Pancreas (tissue), 10 donors: Measurements from ENCODE around the gene MRPS35. TPM values are rescaled to one million over a fixed set of nuclear protein-coding genes. Genes with fewer than 3 reads are reported as not detected.
A peak's percentile ranks its signal among the peaks of the same experiment; 100 is the strongest.

Source experiments
- ATAC-seq, 4 donors: fragments of 200-7000 bp; cut with Tn5 transposase; one replicate each; pipeline versions ENCODE4 v1.8.0 to v1.9.1; 2020; ENCODE audit warnings: mild to moderate bottlenecking in 4 of 4, moderate library complexity in 4 of 4
- DNase-seq, 6 donors: peaks; one replicate each; pipeline ENCODE4 v3.0.0-alpha.2; 2020
- FAIRE-seq: peaks from 2 replicates; lab custom pipeline; 2012; peaks lifted over from hg19 to GRCh38; lab: Jason Lieb, UNC
- H3K27ac ChIP-seq, 4 donors: fragments of 200-600 bp; sonication (generic); 1 replicate in 3 of 4; 2 replicates in 1 of 4; pipeline versions ENCODE4 v1.5.0 to v1.8.0; 2020
- H3K27me3 ChIP-seq, 4 donors: fragments of 200-600 bp; one replicate each; pipeline ENCODE4 v1.8.0; 2021
- H3K36me3 ChIP-seq, 3 donors: fragments of 200-600 bp; sonication (generic) in 1 of 3; one replicate each; pipeline versions ENCODE4 v1.5.0 to v1.8.0; 2020 to 2021
- H3K4me1 ChIP-seq, 3 donors: fragments of 200-600 bp; one replicate each; pipeline ENCODE4 v1.8.0; 2021
- H3K4me3 ChIP-seq, 4 donors: fragments of 200-600 bp; sonication (generic) in 2 of 4; one replicate each; pipeline versions ENCODE4 v1.5.0 to v1.8.0; 2020 to 2021
- H3K9me3 ChIP-seq, 4 donors: fragments of 200-600 bp; one replicate each; pipeline ENCODE4 v1.8.0; 2021
- CTCF ChIP-seq, 4 donors: fragments of 200-600 bp; sonication (generic) in 3 of 4; IDR thresholded peaks; one replicate each; pipeline versions ENCODE4 v1.5.0 to v1.8.0; 2021; ENCODE audit warnings: antibody characterized with exemption in 4 of 4
- WGBS, 2 donors: extraction: QIAGEN DNeasy Blood & Tissue Kit; methylation state at CpG; one replicate each; pipeline ENCODE4 v1.1.7; 2013; 5-methylcytosine and 5-hydroxymethylcytosine counted together
- intact Hi-C, 3 donors: fragments of 100-400 bp; cut with DNase I; formaldehyde crosslinking; loops; one replicate each; pipeline versions ENCODE4 v1.11.1 to v1.14.2; 2022
- polyA plus RNA-seq, 2 donors: library from polyadenylated mRNA; stranded (reverse); fragments of 200-250 nt; gene quantifications; one replicate each; pipeline ENCODE4 v1.2.3, GENCODE V29; 2013
- total RNA-seq, 6 donors: library from RNA; stranded (reverse); fragmentation: NEBNext Ultra II Directional in 4 of 6; extraction: Animal tissue kit (Norgen Biotek cat#: 25700) in 4 of 6; gene quantifications; one replicate each; pipeline versions ENCODE4 v1.2.1 to v1.2.4, GENCODE V29; 2021 to 2023
- donor health status: healthy with polysubstance abuse.
- donor health status: DM: no; HTN: no; CAD: no; lungs with moderate emphysema.
- donor health status: DM: no; HTN: no; CAD: no.
- donor health status: control.
- donor health status: control.
- donor health status: Bipolar disorder and iron deficiency.
- donor health status: DM: yes; HTN: yes; CAD: no.
- donor health status: DM: no; HTN: no; CAD: no.
- donor health status: DM: no; HTN: no; CAD: no.
- donor health status: DM: yes; HTN: yes; CAD: no.

The MRPS35 gene
- 10 to 100 TPM in 4 of 6 donors, 1 to 10 TPM in 2; 8.2 to 21.4 (median 14.9) TPM for total RNA-seq
- 10 to 100 TPM in 1 of 2 donors, 1 to 10 TPM in 1; 9.3 to 20.0 TPM for polyA plus RNA-seq

GRCh38 chr12:27710592-27711316 lies at the start of gene MRPS35:
TSS of gene MRPS35 (plus strand) at chr12:27710832. CDS start at chr12:27710844, 12 bp downstream.
- intact Hi-C loops, result no loop called here
- ATAC-seq, result peak; percentile 97 to 99 (median 98)
- WGBS, 2 donors, result 0 to 1% methylated on average over 42 to 46 of the region's 46 CpGs
- H3K4me3 ChIP-seq, result peak within 1 kb of the TSS; percentile 68 to 99 (median 87)
- no peak for TF ChIP-seq CTCF (IDR thresholded peaks at IDR 0.05)
- H3K4me1 ChIP-seq, result peaks cover 8 to 11% (median 10%) of the 10 kb centered on the region in 3 donors
- no peaks in the 10 kb centered on the region for H3K36me3 ChIP-seq
- H3K27ac ChIP-seq, result peak within 1 kb of the TSS; percentile 80 to 88 (median 82)
- peak; percentile 88 to 96 (median 92) for DNase-seq
- no peak for FAIRE-seq
- no peaks in the 10 kb centered on the region for H3K9me3 ChIP-seq
- no peaks in the 10 kb centered on the region for H3K27me3 ChIP-seq

GRCh38 chr12:27665704-27666103 lies 44.9 kb upstream of the MRPS35 start:
- intact Hi-C loops, result no loop called here
- 76 to 84% methylated on average over 3 of the region's 3 CpGs for WGBS, 2 donors
- Histone ChIP-seq H3K27ac (no peak overlapping the region), H3K4me1 (no peaks in the 10 kb centered on the region), H3K27me3 (no peaks in the 10 kb centered on the region), H3K9me3 (no peaks in the 10 kb centered on the region), H3K4me3 (no peak overlapping the region), H3K36me3 (peaks cover 0 to 28% (median 18%) of the 10 kb centered on the region in 3 donors)
- DNase-seq, result no peak
- no peak for FAIRE-seq
- TF ChIP-seq CTCF (IDR thresholded peaks at IDR 0.05), result no peak
- ATAC-seq, result no peak

- TF ChIP-seq CTCF (IDR thresholded peaks at IDR 0.05), result no peak
- H3K27me3 ChIP-seq, result no peaks in the 10 kb centered on the region
- intact Hi-C loops, result no loop called here
- no peak for FAIRE-seq
- no peak overlapping the region for H3K27ac ChIP-seq
- DNase-seq, result no peak
- H3K36me3 ChIP-seq, result peaks cover 0 to 21% (median 18%) of the 10 kb centered on the region in 3 donors
- H3K9me3 ChIP-seq, result no peaks in the 10 kb centered on the region
- no peak for ATAC-seq
- WGBS, 2 donors, result 47 to 49% methylated on average over 3 of the region's 3 CpGs
- H3K4me1 ChIP-seq, result no peaks in the 10 kb centered on the region
- H3K4me3 ChIP-seq, result no peak overlapping the region
Observed at GRCh38 chr12:27666510-27666909, 44.1 kb upstream of the MRPS35 start.

- no peak for TF ChIP-seq CTCF (IDR thresholded peaks at IDR 0.05)
- intact Hi-C loops, result no loop called here
- no peak overlapping the region for H3K4me3 ChIP-seq
- no peak for FAIRE-seq
- no peaks in the 10 kb centered on the region for H3K27me3 ChIP-seq
- H3K27ac ChIP-seq, result no peak overlapping the region
- ATAC-seq, result peak in 1 of 4 donors; percentile 27
- peaks cover 0 to 21% (median 18%) of the 10 kb centered on the region in 3 donors for H3K36me3 ChIP-seq
- no peaks in the 10 kb centered on the region for H3K4me1 ChIP-seq
- no peaks in the 10 kb centered on the region for H3K9me3 ChIP-seq
- 91 to 92% methylated on average over 6 of the region's 6 CpGs for WGBS, 2 donors
- DNase-seq, result no peak
Observed at GRCh38 chr12:27667540-27667939, 43.1 kb upstream of the MRPS35 start.

GRCh38 chr12:27672051-27672450 lies 38.6 kb upstream of the MRPS35 start:
- FAIRE-seq (no peak), DNase-seq (no peak), ATAC-seq (no peak)
- peaks cover 0 to 28% (median 18%) of the 10 kb centered on the region in 3 donors for H3K36me3 ChIP-seq
- H3K27me3 ChIP-seq, result no peaks in the 10 kb centered on the region
- no peaks in the 10 kb centered on the region for H3K4me1 ChIP-seq
- no peak overlapping the region for H3K4me3 ChIP-seq
- no peak overlapping the region for H3K27ac ChIP-seq
- TF ChIP-seq CTCF (IDR thresholded peaks at IDR 0.05), result no peak
- intact Hi-C loops, result no loop called here
- WGBS, 2 donors, result 84 to 89% methylated on average over 4 of the region's 4 CpGs
- H3K9me3 ChIP-seq, result no peaks in the 10 kb centered on the region
